HG03095 (cell line): Measurements from ENCODE around the gene AP4M1.
"Not testable (repeated sequence)": the region's sequence is repeated elsewhere in the genome, so short reads cannot be mapped to it uniquely, and the experiment has no call there.

Source experiments
- ATAC-seq: cut with Tn5 transposase; IDR thresholded peaks from one replicate; pipeline ENCODE4 v1.9.1; 2021; ENCODE audit warnings: moderate library complexity; ENCODE audit not compliant: unreplicated experiment

AP4M1 gene

DNA sequence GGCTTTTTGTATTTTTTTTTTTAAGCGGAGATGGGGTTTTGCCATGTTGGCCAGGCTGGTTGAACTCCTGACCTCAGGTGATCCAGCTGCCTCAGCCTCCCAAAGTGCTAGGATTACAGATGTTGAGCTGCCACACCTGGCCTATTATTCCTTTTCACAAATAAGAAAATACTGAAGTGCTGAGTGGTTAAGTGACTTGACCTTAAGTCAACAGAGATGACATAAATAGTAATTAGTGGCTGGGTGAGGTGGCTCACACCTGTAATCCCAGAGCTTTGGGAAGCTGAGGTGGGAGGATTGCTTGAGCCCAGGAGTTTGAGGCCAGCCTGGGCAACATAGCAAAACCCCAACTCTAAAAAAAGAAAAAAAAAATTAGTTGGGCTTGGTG lies 28.8 kb downstream of the AP4M1 start:
- not testable (repeated sequence) for ATAC-seq

- ATAC-seq, result no peak
Measured at GRCh38 chr7:100130608-100131453, 29.4 kb downstream of the AP4M1 start.

GRCh38 chr7:100132126-100132525 lies 30.7 kb downstream of the AP4M1 start:
- no peak for ATAC-seq

- peak; percentile 62 for ATAC-seq
Measured at GRCh38 chr7:100132697-100133151, 31.3 kb downstream of the AP4M1 start.

GRCh38 chr7:100137851-100138760 lies 36.7 kb downstream of the AP4M1 start:
- no peak for ATAC-seq

DNA sequence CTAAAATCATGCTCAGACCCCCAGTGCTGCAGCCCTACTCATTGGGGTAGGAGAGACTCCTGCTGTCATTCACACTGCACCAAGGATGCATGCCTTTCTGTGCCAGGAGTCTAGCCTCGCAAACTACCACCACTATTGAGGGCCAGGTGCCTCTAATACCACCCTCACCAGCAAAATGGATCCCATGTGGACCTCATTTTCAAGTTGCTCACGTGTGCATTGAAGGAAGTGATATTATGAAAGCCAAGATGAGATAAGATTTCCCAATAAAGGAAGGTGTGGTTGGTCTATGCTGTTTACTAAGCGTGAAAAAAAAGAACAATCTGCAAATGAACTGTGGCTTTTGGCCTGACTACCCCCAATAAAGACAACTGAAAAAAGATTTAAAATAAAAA lies 40.1 kb downstream of the AP4M1 start:
- no peak for ATAC-seq

GRCh38 chr7:100142461-100142860 lies 41.0 kb downstream of the AP4M1 start:
- no peak for ATAC-seq

DNA sequence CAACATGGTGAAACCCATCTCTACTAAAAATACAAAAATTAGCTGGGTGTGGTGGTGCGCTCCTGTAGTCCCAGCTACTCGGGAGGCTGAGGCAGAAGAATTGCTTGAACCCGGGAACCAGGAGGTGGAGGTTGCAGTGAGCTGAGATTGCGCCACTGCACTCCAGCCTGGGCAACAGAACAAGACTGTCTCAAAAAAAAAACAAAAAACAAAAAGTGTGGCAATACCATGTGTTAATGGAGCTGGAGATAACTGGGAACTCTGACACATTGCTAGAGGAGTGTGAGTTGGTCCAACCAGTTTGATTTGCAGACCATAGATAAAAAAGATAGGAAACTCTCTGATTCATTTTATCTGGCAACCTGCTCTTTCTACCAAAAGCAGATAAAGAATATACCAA lies 44.9 kb downstream of the AP4M1 start:
- ATAC-seq, result not testable (repeated sequence)

GRCh38 chr7:100147278-100147677 lies 45.8 kb downstream of the AP4M1 start:
- no peak for ATAC-seq

DNA sequence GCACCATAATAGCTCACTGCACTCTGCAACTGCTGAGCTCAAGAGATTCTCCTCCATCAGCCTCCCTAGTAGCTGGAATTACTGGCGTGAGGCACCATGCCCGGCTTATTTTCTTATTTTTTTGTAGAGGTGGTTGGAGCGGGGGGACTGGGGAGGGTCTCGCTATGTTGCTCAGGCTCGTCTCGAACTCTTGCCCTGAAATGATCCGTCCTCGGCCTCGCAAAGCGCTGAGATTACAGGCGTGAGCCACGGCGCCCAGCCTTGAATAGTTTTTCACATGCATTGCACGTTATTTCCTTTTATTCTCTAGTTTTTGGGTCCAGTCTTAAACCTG lies 46.7 kb downstream of the AP4M1 start:
- ATAC-seq, result no peak

GRCh38 chr7:100148559-100149328 lies 47.3 kb downstream of the AP4M1 start, which contains the start of gene LAMTOR4:
LAMTOR4 (plus strand) TSS chr7:100148918; CDS start chr7:100148973, 55 bp downstream.
- peak; percentile 96 for ATAC-seq

GRCh38 chr7:100152404-100152803 lies 51.0 kb downstream of the AP4M1 start:
- no peak for ATAC-seq

DNA sequence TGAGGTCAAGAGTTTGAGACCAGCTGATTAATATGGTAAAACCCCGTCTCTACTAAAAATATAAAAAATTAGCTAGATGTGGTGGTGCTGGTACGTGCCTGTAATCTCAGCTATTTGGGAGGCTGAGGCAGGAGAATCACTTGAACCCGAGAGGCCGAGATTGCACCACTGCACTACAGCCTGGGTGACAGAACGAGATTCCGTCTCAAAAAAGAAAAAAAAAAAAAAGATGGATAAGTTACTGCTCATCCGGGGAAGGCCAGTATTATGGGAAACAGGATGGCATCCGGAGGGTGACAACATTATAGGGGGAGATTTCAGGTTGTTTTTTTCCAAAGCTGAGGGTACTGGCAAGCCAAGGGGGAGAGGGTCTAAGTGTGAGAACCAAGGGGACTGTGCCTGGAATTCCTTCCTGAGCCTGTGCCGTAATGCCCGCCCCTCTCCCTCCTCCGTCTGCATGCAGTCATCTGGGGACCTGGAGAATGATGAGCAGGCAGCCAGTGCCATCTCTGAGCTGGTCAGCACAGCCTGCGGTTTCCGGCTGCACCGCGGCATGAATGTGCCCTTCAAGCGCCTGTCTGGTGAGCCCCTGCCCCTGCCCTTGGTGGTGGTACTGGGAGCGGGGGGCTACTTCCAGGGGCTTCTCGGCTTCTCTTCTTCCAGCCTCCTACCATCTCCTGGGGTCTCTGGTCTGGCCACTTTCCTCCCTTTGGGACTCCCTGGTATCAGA lies 51.7 kb downstream of the AP4M1 start:
- no peak for ATAC-seq

DNA sequence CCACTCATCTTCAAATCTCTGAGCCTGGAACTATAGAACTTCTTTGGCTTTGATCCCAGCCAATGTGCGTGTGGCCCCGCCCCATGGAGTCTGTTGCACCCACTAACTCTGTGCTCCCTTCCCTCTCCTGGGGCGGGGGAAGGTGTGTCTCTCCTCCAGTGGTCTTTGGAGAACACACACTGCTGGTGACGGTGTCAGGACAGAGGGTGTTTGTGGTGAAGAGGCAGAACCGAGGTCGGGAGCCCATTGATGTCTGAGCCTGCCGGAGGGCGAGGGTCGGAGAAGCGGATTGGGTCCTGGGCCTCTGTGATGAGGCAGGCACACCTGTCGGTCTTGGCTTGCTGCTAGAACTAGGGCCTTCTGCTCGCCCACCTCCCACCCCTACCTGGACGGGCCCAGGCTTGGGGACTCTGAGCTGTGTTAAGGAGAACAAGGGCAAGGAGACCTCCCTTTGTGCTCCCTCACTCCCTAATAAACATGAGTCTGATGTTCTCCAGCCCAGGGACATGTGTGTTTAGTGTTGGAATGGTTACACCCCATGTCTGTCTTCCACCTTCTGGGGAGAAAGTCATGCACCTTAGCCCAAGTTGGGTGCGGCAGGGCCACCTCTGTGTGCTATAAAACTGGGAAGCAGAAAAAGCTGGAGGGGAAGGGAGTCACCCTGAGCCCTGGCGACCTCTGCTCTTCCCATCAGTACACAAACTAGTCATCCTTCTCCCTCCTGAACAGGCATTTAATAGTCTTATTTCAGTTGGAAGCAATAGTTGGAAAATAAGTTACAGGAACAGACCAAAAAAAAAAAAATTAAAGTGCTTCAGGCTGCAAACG lies 52.5 kb downstream of the AP4M1 start:
- no peak for ATAC-seq

- ATAC-seq, result no peak
Measured at GRCh38 chr7:100154651-100155491, 53.4 kb downstream of the AP4M1 start.

GRCh38 chr7:100155553-100156317 lies 54.3 kb downstream of the AP4M1 start:
- no peak for ATAC-seq

- no peak for ATAC-seq
Measured at GRCh38 chr7:100156331-100157068, 55.1 kb downstream of the AP4M1 start.
